Endothelial cell of umbilical vein (primary cell): ENCODE results near the gene LONP1.

ENCODE experiments used
- CTCF ChIP-seq, 2 donors: IDR thresholded peaks; 1 replicate in 1 of 2; 2 replicates in 1 of 2; pipeline ENCODE4 v1.5.1; 2011; ENCODE audit warnings: low read length in 2 of 2, mild to moderate bottlenecking in 2 of 2, moderate library complexity in 2 of 2, control low read depth in 1 of 2, inconsistent platforms in 1 of 2, low read depth in 1 of 2; ENCODE audit not compliant: insufficient read depth in 1 of 2; ENCODE audit errors: extremely low read depth in 1 of 2
- EZH2 ChIP-seq: IDR thresholded peaks from 2 replicates; pipeline ENCODE4 v1.6.1; 2012; ENCODE audit warnings: borderline replicate concordance, low read depth, mild to moderate bottlenecking, moderate library complexity, low read length, inconsistent platforms; ENCODE audit not compliant: severe bottlenecking
- FOS ChIP-seq: IDR thresholded peaks from 2 replicates; pipeline ENCODE4 v1.6.1; 2011; ENCODE audit warnings: mild to moderate bottlenecking, low read length, moderate library complexity, borderline replicate concordance; ENCODE audit not compliant: insufficient read depth
- GATA2 ChIP-seq: IDR thresholded peaks from 2 replicates; pipeline ENCODE4 v1.7.0; 2011; ENCODE audit warnings: low read depth, mild to moderate bottlenecking, moderate library complexity, mixed read lengths, low read length; ENCODE audit not compliant: insufficient read length, insufficient read depth
- JUN ChIP-seq: IDR thresholded peaks from 2 replicates; pipeline ENCODE4 v1.6.1; 2011; ENCODE audit warnings: borderline replicate concordance, low read depth; ENCODE audit not compliant: insufficient read length, insufficient read depth
- MAX ChIP-seq: IDR thresholded peaks from 2 replicates; pipeline ENCODE4 v1.6.1; 2011; ENCODE audit not compliant: insufficient read depth, insufficient read length
- MYC ChIP-seq: IDR thresholded peaks from one replicate; pipeline ENCODE4 v1.6.1; 2011; ENCODE audit warnings: mild to moderate bottlenecking, low read depth, low read length
- POLR2A ChIP-seq: IDR thresholded peaks from 2 replicates; pipeline ENCODE4 v1.6.1; 2012; ENCODE audit warnings: low read depth, mild to moderate bottlenecking, control low read depth, low read length
- POLR2AphosphoS5 ChIP-seq: IDR thresholded peaks from 2 replicates; pipeline ENCODE4 v1.6.1; 2012; ENCODE audit warnings: low read depth, mild to moderate bottlenecking, control low read depth, low read length, moderate library complexity; ENCODE audit not compliant: insufficient read depth

- TF ChIP-seq POLR2A, result no peak
- TF ChIP-seq CTCF (IDR thresholded peaks at IDR 0.05; ENCODE audit: extremely low read depth in 1 of 2, insufficient read depth in 1 of 2, low read depth in 1 of 2, low read length in 2 of 2), result no peak
- no peak for TF ChIP-seq POLR2AphosphoS5
- TF ChIP-seq MAX, result no peak
- TF ChIP-seq MYC, result no peak
- TF ChIP-seq GATA2, result no peak
- no peak for TF ChIP-seq EZH2
- TF ChIP-seq JUN, result no peak
- no peak for TF ChIP-seq FOS
Observed at GRCh38 chr19:5663904-5664303, 56.0 kb downstream of the LONP1 start.
